ENCODE data around the gene PRRT4. TPM values are rescaled to one million over a fixed set of nuclear protein-coding genes. Genes with fewer than 3 reads are reported as not detected.
A peak's percentile ranks its signal among the peaks of the same experiment; 100 is the strongest.

PRRT4 gene
- total and polyA plus RNA-seq, 9 of the 15 experiments (the other 6 are each of a cell fraction or from before 2014, with no cell fraction given), result not detected

DNA sequence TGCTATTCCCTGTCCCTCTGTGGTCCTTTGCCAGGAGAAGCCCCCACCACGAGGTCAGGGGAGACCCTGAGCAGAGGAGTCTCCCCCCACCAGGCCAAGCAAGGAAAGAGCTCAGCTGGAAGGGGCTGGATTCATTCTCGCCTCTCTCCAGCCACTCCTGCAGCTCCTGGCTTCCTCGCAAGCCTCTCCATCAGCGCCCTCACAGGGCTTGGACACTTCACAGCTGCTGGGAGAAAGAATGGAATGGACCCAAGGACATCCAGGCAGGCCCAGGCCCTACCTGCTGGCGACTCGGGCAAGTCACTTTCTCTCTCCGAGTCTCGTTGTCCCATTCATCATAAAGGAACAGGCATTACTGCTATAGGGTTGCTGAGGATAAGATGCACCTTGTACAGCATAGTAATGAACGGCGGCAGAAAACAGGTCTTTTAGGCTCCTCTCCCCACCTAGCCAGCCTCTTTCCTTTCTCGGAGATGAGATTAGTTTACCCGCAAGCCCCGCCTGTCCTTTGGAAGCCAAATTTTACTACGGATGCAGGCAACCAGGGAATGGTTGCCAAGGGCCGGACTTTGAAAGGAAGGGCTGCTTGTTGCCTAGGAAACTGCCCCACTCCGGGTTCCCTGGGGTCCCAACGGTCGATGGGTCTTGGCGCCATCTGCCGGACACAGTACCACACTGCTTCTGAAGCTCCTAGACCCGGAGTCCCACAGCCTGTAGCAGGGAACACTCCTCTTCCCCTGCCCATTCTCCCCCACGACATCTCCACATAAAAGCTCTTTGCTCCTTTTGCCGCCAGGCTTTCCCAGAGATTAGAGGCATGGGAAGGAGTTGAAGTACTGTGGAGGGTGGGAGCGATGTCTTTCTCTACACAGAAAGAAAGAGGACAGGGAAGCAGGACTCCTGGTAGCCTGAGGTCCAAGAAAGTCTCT is 26.0 kb upstream of the PRRT4 start (continued):
- TF ChIP-seq, protein P1, sequence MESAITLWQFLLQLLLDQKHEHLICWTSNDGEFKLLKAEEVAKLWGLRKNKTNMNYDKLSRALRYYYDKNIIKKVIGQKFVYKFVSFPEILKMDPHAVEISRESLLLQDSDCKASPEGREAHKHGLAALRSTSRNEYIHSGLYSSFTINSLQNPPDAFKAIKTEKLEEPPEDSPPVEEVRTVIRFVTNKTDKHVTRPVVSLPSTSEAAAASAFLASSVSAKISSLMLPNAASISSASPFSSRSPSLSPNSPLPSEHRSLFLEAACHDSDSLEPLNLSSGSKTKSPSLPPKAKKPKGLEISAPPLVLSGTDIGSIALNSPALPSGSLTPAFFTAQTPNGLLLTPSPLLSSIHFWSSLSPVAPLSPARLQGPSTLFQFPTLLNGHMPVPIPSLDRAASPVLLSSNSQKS (CRISPR knock-in tag; IDR thresholded peaks at IDR 0.05), result no peak
- TF ChIP-seq, protein P2, sequence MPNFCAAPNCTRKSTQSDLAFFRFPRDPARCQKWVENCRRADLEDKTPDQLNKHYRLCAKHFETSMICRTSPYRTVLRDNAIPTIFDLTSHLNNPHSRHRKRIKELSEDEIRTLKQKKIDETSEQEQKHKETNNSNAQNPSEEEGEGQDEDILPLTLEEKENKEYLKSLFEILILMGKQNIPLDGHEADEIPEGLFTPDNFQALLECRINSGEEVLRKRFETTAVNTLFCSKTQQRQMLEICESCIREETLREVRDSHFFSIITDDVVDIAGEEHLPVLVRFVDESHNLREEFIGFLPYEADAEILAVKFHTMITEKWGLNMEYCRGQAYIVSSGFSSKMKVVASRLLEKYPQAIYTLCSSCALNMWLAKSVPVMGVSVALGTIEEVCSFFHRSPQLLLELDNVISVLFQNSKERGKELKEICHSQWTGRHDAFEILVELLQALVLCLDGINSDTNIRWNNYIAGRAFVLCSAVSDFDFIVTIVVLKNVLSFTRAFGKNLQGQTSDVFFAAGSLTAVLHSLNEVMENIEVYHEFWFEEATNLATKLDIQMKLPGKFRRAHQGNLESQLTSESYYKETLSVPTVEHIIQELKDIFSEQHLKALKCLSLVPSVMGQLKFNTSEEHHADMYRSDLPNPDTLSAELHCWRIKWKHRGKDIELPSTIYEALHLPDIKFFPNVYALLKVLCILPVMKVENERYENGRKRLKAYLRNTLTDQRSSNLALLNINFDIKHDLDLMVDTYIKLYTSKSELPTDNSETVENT (CRISPR knock-in tag; IDR thresholded peaks at IDR 0.05), result no peak
- TF ChIP-seq TCF7L2 (IDR thresholded peaks at IDR 0.05; ENCODE audit: low read depth, low read length), result no peak
- TF ChIP-seq ZNF717 (CRISPR knock-in tag; IDR thresholded peaks at IDR 0.05), result no peak
- no peak for TF ChIP-seq ZNF512 (tag; IDR thresholded peaks at IDR 0.05)
- TF ChIP-seq, protein P3, sequence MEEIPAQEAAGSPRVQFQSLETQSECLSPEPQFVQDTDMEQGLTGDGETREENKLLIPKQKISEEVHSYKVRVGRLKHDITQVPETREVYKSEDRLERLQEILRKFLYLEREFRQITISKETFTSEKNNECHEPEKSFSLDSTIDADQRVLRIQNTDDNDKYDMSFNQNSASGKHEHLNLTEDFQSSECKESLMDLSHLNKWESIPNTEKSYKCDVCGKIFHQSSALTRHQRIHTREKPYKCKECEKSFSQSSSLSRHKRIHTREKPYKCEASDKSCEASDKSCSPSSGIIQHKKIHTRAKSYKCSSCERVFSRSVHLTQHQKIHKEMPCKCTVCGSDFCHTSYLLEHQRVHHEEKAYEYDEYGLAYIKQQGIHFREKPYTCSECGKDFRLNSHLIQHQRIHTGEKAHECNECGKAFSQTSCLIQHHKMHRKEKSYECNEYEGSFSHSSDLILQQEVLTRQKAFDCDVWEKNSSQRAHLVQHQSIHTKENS (CRISPR knock-in tag; IDR thresholded peaks at IDR 0.05), result no peak
- no peak for TF ChIP-seq ZSCAN29 (IDR thresholded peaks at IDR 0.05)
- peak; percentile 92 to 93 for TF ChIP-seq RAD21 (CRISPR knock-in tag; conservative IDR thresholded peaks at IDR 0.05 in 1 of 2, IDR thresholded peaks at IDR 0.05 in 1 of 2)
- TF ChIP-seq CSDE1 (IDR thresholded peaks at IDR 0.05), result no peak
- TF ChIP-seq ATF7 (IDR thresholded peaks at IDR 0.05), result 0 out of 2 replicates have a peak, but pooled peaks have one; percentile 23
- TF ChIP-seq ZFX (CRISPR knock-in tag; IDR thresholded peaks at IDR 0.05), result no peak
- TF ChIP-seq CBX3 (IDR thresholded peaks at IDR 0.05; ENCODE audit: borderline replicate concordance in 1 of 2, low read length in 2 of 2), result 0 out of 3 replicates have a peak, but pooled peaks of 1 of the 2 experiments have one; percentile 28
- TF ChIP-seq TARDBP (IDR thresholded peaks at IDR 0.05), result no peak
- peak; percentile 48; the same call in 1 of the 2 replicates for TF ChIP-seq SP1 (CRISPR knock-in tag; IDR thresholded peaks at IDR 0.05)
- 0 out of 2 replicates have a peak, but pooled peaks have one; percentile 50 for TF ChIP-seq ARID2 (IDR thresholded peaks at IDR 0.05)
- TF ChIP-seq EHMT2 (IDR thresholded peaks at IDR 0.05), result no peak
- peak; percentile 60; the same call in 1 of the 2 replicates for TF ChIP-seq CC2D1A (IDR thresholded peaks at IDR 0.05)
- TF ChIP-seq ZNF217 (CRISPR knock-in tag; IDR thresholded peaks at IDR 0.05), result no peak
- no peak for TF ChIP-seq KLF10 (CRISPR knock-in tag; IDR thresholded peaks at IDR 0.05)
- TF ChIP-seq JUNB (CRISPR knock-in tag; conservative IDR thresholded peaks at IDR 0.05), result no peak
- TF ChIP-seq ETS2 (tag; IDR thresholded peaks at IDR 0.05; ENCODE audit: borderline replicate concordance, poor library complexity, severe bottlenecking), result no peak
- TF ChIP-seq KAT7 (CRISPR knock-in tag; IDR thresholded peaks at IDR 0.05; ENCODE audit: borderline replicate concordance), result no peak
- no peak for TF ChIP-seq CCAR2 (IDR thresholded peaks at IDR 0.05; ENCODE audit: low read depth, low read length)

Measured in K562 (cell line).